G401 (cell line): Measurements from ENCODE around the gene DSC1. TPM values are rescaled to one million over a fixed set of nuclear protein-coding genes. Genes with fewer than 3 reads are reported as not detected.
"Not testable (repeated sequence)": the region's sequence is repeated elsewhere in the genome, so short reads cannot be mapped to it uniquely, and the experiment has no call there.

Source experiments
- DNase-seq: peaks from one replicate; pipeline ENCODE4 v3.0.0-alpha.2; 2015; ENCODE audit warnings: low spot score
- in situ Hi-C: cut with HindIII; loops from 2 replicates; pipeline ENCODE4 v1.10.0; 2016; ENCODE audit warnings: low sequenced_read_pairs, mixed read lengths
- total RNA-seq: library from RNA; depleted of rRNA; stranded (reverse); fragments of >200 nt; shearing (Covaris generic); gene quantifications from 2 replicates; pipeline ENCODE4 v1.2.3, GENCODE V29; 2014

DSC1 gene
- total RNA-seq, 1 experiment from 2014 or later, result not detected

DNA sequence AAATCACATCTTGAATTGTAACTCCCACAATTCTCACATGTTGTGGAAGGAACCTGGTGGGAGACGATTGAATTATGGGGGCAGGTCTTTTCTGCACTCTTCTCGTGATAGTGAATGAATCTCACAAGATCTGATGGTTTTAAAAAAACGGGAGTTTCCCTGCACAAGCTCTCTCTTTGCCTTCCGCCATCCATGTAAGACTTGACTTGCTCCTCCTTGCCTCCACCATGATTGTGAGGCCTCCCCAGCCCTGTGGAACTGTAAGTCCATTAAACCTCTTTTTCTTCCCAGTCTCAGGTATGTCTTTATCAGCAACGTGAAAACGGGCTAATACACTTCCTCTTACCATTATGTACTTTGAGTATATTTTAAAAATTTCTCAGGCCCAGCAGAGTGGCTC is 14.7 kb upstream of the DSC1 start:
- in situ Hi-C loops, result not testable (repeated sequence)

DNA sequence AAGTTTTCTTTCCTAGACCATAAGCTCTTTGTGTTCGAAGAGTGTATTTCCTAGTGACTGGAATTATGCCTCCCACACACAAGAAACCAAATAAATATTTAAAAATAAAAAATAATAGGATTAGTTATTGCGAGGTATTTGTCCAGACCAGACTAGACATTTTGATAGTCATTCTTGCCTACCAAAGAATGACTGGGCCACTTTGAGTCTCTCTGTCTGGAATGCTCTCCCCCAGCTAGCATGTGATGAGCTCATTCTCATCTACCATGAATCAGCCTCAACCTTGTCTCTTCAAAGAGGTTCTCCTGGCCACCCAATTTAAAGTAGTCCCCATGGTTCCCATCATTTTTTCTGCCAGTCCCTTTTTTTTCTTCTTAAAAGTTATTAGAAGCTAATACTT is 13.9 kb upstream of the DSC1 start:
- no peak for DNase-seq
- in situ Hi-C loops, result no loop called here

More for the DNA sequence above, 14.7 kb upstream of the DSC1 start:
- DNase-seq, result not testable (repeated sequence)

DNA sequence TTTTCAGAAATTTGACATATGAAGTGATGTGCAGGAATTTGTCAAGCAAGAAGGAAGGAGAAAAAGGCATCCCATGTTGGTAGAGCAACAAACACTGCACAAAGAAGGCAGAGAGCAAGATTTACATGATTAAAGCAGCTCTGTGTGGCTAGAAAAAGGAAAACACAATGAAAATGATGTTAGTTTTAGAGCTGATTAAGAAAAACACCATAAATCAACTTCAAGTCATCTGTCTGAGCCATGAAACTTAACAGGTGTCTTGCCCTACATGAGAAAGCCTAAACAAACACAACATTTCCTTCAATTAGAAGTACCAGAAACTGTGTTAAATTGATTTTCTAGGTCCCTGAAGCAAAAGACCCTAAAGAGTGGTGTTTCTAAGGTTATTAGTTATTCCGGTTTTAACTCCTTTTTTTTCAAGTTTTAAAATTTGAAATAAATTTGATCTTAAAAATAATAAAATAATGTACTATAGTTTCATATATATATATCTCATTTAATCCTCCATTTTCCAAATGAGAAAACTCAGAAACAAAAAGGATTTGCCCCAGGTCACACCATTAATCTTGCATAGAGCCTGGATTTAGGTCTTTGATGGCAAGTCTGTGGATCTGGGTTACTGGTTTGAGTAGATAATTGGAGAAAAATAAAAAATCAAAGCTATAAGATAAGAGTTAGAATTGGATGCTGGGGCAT is 8.6 kb upstream of the DSC1 start:
- in situ Hi-C loops, result no loop called here
- no peak for DNase-seq

DNA sequence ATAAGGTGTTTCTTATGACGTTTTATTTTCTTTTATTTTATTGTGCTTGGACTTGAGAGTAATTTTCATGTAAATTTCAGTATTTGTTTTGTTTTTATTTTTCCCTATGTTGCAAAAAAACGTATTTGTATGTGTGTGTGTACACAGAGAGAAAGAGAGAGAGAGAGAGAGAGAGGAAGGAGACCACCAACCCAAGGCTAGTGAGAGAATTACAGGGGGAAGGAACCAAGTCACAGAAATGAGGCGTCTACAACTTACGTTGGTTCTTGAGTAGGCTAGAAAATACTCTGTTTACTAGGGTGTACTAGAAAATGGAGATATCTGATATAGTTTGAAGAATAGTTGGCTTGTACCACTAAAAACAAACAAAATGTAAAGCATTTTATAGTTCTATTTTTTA is 7.7 kb upstream of the DSC1 start:
- in situ Hi-C loops, result no loop called here
- DNase-seq, result no peak

- in situ Hi-C loops, result no loop called here
- no peak for DNase-seq
Measured at GRCh38 chr18:31162419-31162793, 250 bp downstream of the DSC1 start.

GRCh38 chr18:31161757-31162418 is 768 bp downstream of the DSC1 start:
- DNase-seq, result no peak
- in situ Hi-C loops, result no loop called here

DNA sequence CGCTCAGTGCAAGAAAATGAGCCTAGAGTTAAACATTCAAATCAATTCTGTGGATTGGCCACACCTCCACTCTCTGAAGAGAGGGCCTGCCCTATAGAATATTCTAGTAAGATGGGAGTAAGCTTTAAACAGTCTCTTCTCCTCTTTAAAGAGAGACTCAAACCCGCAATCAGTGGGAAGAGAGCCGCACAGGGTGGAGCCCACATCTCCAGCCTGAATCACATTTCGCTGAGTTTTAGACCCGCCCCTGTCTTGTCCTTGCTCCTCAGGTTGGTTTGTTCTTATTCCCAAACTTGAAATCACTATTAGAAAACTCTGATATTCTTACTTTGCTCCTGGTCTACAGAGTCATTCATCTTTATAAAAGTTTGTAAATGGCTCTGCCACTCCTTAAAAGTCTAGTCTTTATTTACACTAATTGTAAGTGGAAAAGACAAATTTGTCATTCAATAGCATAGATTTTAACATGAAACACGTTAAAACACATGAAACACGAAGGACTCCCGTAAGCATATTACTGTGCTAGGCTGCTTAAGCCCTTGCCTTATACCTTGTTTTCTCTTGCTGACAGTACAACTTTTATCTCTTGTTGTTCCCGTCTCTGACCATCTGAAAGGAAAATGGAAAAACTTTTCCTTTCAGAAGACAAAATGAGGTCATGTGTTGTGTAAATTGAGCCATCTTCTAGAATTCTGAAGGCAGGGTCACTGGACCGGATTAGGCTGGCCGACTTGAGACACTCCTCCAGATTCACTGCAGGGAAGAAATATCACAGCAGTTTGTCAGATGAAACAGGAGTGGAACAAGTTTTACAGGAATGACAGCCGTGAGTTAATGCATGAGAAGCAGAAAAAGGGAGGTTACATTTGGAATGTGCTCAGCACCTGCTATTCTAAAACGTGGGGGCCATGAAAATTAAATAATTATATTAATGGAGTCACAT is 5.6 kb downstream of the DSC1 start:
- no peak for DNase-seq
- in situ Hi-C loops, result no loop called here

- in situ Hi-C loops, result no loop called here
- DNase-seq, result no peak
Measured at GRCh38 chr18:31155498-31155897, 7.2 kb downstream of the DSC1 start.

- in situ Hi-C loops, result no loop called here
- DNase-seq, result no peak
Measured at GRCh38 chr18:31154181-31154580, 8.5 kb downstream of the DSC1 start.

GRCh38 chr18:31149351-31149750 is 13.3 kb downstream of the DSC1 start:
- DNase-seq, result no peak
- in situ Hi-C loops, result no loop called here

DNA sequence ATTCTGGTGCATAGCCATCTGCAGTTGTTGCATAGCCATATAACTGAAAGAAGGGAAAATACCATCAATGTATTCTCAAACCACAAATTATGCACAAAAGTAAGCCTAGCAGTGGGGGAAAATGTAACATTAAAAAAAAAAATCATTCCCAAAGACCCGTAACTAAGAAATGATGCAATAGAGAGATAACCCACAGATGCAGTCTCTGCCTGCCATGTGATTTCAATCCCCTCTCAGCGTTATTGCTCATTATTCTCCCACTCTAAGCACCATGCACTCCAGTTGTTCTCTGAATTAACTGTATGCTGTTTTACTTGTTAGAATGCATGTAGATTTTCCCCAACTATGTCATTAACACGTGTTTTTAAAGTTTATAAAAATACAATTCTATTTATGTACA is 14.1 kb downstream of the DSC1 start:
- in situ Hi-C loops, result no loop called here
- no peak for DNase-seq

GRCh38 chr18:31146809-31147208 is 15.8 kb downstream of the DSC1 start:
- in situ Hi-C loops, result no loop called here
- no peak for DNase-seq

GRCh38 chr18:31143025-31143424 is 19.6 kb downstream of the DSC1 start:
- no peak for DNase-seq
- in situ Hi-C loops, result no loop called here

GRCh38 chr18:31138709-31139108 is 23.9 kb downstream of the DSC1 start:
- DNase-seq, result no peak
- in situ Hi-C loops, result no loop called here

DNA sequence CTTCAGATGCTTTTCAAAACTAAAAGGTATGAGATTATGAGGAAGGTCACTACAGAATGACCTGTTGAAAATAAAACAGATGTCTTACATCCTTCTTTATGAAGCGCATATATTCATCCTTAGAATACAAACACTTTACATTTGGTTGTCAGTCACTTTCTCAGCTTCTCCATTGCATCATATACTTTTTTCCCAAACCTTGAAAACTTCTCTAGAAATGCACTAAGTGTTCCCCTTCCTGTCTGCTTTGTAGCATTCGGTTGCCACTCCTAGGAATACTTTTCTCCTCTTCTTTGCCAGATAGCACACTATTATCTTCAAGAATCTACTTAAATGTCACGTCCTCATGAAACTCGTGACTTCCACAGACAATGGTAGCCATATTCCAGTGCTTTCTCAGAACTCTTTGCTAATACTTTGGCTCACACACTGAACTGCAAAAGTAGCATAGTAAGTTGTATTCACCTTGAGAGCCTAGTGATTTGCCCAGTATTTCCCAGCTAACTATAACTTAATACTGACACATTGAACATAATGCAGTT is 27.6 kb downstream of the DSC1 start:
- DNase-seq, result no peak
- in situ Hi-C loops, result no loop called here

- DNase-seq, result no peak
- in situ Hi-C loops, result no loop called here
Measured at GRCh38 chr18:31129398-31130115, 33.1 kb downstream of the DSC1 start.

DNA sequence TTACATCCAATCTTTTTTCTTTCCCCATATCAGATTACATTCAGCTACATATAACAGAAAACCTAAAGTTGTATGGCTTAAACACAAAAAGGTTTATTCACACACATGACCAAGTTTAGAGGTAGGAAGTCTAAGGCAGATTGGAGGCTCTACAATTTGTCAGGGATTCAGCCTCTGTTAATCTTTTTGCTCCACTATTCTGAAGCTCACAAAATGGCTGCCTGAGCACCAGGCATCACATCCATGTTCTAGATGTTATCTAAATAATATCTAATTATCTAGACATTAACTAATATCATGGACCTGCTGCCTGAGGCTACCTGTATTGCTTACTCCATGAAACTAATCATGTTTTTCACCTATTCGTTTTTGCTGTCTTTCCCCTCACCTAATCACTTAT is 36.8 kb downstream of the DSC1 start:
- DNase-seq, result no peak
- in situ Hi-C loops, result no loop called here

GRCh38 chr18:31123125-31123524 is 39.5 kb downstream of the DSC1 start:
- DNase-seq, in situ Hi-C loops: not testable (repeated sequence)

DNA sequence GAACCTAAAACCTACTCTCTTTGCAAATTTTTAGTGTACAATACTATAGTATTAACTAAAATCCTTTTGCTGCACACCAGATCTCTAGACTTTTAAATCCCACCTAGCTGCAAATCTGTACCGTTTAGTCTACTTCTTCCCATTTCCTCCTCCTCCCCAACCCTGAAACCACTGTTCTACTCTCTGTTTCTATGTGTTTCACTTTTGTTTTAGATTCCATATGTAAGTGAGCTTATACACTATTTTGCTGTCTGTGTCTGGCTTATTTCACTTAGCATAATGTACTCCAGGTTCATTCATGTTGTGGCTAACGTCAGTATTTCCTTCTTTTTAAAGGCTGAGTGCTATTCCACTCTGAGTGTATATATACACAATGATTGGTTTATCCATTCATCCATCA is 42.1 kb downstream of the DSC1 start:
- in situ Hi-C loops, result no loop called here
- DNase-seq, result no peak
